ENCODE results near the gene CIC.

- TF ChIP-seq POLR2A (IDR thresholded peaks at IDR 0.05), result no peak
- TF ChIP-seq, protein P1, sequence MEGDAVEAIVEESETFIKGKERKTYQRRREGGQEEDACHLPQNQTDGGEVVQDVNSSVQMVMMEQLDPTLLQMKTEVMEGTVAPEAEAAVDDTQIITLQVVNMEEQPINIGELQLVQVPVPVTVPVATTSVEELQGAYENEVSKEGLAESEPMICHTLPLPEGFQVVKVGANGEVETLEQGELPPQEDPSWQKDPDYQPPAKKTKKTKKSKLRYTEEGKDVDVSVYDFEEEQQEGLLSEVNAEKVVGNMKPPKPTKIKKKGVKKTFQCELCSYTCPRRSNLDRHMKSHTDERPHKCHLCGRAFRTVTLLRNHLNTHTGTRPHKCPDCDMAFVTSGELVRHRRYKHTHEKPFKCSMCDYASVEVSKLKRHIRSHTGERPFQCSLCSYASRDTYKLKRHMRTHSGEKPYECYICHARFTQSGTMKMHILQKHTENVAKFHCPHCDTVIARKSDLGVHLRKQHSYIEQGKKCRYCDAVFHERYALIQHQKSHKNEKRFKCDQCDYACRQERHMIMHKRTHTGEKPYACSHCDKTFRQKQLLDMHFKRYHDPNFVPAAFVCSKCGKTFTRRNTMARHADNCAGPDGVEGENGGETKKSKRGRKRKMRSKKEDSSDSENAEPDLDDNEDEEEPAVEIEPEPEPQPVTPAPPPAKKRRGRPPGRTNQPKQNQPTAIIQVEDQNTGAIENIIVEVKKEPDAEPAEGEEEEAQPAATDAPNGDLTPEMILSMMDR (IDR thresholded peaks at IDR 0.05), result no peak
These were observed 10.3 kb downstream of the CIC start for GRCh38 chr19:42279155-42279901.

Measured in lower leg skin (tissue), 3 donors.